LNCAP (cell line): ENCODE results near the gene NTHL1.

Experiments
- CTCF ChIP-seq: fragments of 450-650 bp; IDR thresholded peaks from 2 replicates; pipeline ENCODE4 v1.5.1; 2017; ENCODE audit warnings: mild to moderate bottlenecking

Gene NTHL1

GRCh38 chr16:2031081-2031577 lies 16.5 kb downstream of the NTHL1 start:
- TF ChIP-seq CTCF: no peak

GRCh38 chr16:2030036-2030435 lies 17.6 kb downstream of the NTHL1 start:
- no peak for TF ChIP-seq CTCF

GRCh38 chr16:2029350-2029749 lies 18.3 kb downstream of the NTHL1 start:
- no peak for TF ChIP-seq CTCF

GRCh38 chr16:2028620-2029220 lies 18.9 kb downstream of the NTHL1 start:
- no peak for TF ChIP-seq CTCF

- TF ChIP-seq CTCF: no peak
Measured at GRCh38 chr16:2028146-2028545, 19.5 kb downstream of the NTHL1 start.

- TF ChIP-seq CTCF: no peak; the same call in 1 of the 2 replicates
Measured at GRCh38 chr16:2027024-2028010, 20.3 kb downstream of the NTHL1 start.

GRCh38 chr16:2026461-2027023 lies 21.1 kb downstream of the NTHL1 start, which contains the start of gene NHERF2:
Gene NHERF2, plus strand, starts transcription at chr16:2026902. Its CDS starts 104 bp downstream, at chr16:2027006.
- no peak for TF ChIP-seq CTCF
